Measurements from ENCODE around the gene GNG3.

- TF ChIP-seq EZH2 (IDR thresholded peaks at IDR 0.05; ENCODE audit: low read depth, unreplicated experiment) (no peak), REST (IDR thresholded peaks at IDR 0.05; ENCODE audit: unreplicated experiment) (no peak), CTCF (conservative IDR thresholded peaks at IDR 0.05; ENCODE audit: low read depth in 2 of 2) (no peak), ETS1 (IDR thresholded peaks at IDR 0.05) (no peak)
These were observed 2.1 kb upstream of the GNG3 start for GRCh38 chr11:62705413-62705812.

Measured in GM23338 (cell line).